ENCODE measurements around the gene MALRD1.

- TF ChIP-seq CTCF (IDR thresholded peaks at IDR 0.05 in 8 of 11, conservative IDR thresholded peaks at IDR 0.05 in 3 of 11): no peak
- no peak for TF ChIP-seq POLR2A (IDR thresholded peaks at IDR 0.05)
- TF ChIP-seq POLR2AphosphoS5 (IDR thresholded peaks at IDR 0.05): no peak
Measured at GRCh38 chr10:19595212-19595845, 546.7 kb downstream of the MALRD1 start.
